Peyer's patch (tissue), 4 donors: Measurements from ENCODE around the gene KIAA0040.

Experiments used
- CTCF ChIP-seq, 6 experiments: fragments of 450-650 bp in 4 of 6; fragments of 200-600 bp in 2 of 6; sonication (generic) in 1 of 6; IDR thresholded peaks; one replicate each; pipeline ENCODE4 v1.5.1; 2017 to 2019; ENCODE audit warnings: antibody characterized with exemption in 6 of 6, mild to moderate bottlenecking in 3 of 6, moderate library complexity in 1 of 6
- POLR2A ChIP-seq, 2 donors: fragments of 450-650 bp; IDR thresholded peaks; one replicate each; pipeline ENCODE4 v1.5.1; 2017; ENCODE audit warnings: antibody characterized with exemption in 2 of 2, mild to moderate bottlenecking in 2 of 2, moderate library complexity in 2 of 2

GRCh38 chr1:175220853-175221556 lies 28.4 kb upstream of the KIAA0040 start:
- TF ChIP-seq CTCF (IDR thresholded peaks at IDR 0.05) (no peak), POLR2A (IDR thresholded peaks at IDR 0.05) (no peak)
